GM13977 (cell line): ENCODE data around the gene GPANK1.
"Not testable (repeated sequence)": the region's sequence is repeated elsewhere in the genome, so short reads cannot be mapped to it uniquely, and the experiment has no call there.

Experiments used
- DNase-seq: peaks from one replicate; pipeline ENCODE4 v3.0.0; 2012; ENCODE audit warnings: low spot score
- CTCF ChIP-seq: IDR thresholded peaks from 2 replicates; pipeline ENCODE4 v1.5.1; 2012; ENCODE audit warnings: mild to moderate bottlenecking, control low read depth; ENCODE audit not compliant: insufficient read depth; ENCODE audit errors: extremely low read depth, missing control alignments
- in situ Hi-C: fragments of 300-500 bp; cut with MboI; formaldehyde crosslinking; loops from one replicate; pipeline ENCODE4 v1.12.0; 2022; ENCODE audit warnings: low sequenced_read_pairs, low pct_unique_long_range_greater_than_20kb, mixed read lengths, inconsistent platforms; ENCODE audit not compliant: unreplicated experiment

GPANK1 gene

GRCh38 chr6:31664790-31665500 lies at the start of gene GPANK1:
Gene GPANK1, minus strand, starts transcription at chr6:31664997. Its CDS starts 519 bp downstream, at chr6:31664478.
- no peak for TF ChIP-seq CTCF
- in situ Hi-C loops, result no loop called here
- DNase-seq, result peak; percentile 87

- in situ Hi-C loops, result no loop called here
- no peak for TF ChIP-seq CTCF
- DNase-seq, result no peak
These were observed 49.3 kb upstream of the GPANK1 start for GRCh38 chr6:31713991-31714684.

GRCh38 chr6:31713465-31713864 lies 48.7 kb upstream of the GPANK1 start:
- no peak for DNase-seq
- TF ChIP-seq CTCF, result no peak
- in situ Hi-C loops, result no loop called here

GRCh38 chr6:31712296-31712695 lies 47.5 kb upstream of the GPANK1 start:
- DNase-seq, result no peak
- in situ Hi-C loops, result no loop called here
- no peak for TF ChIP-seq CTCF

- in situ Hi-C loops, result no loop called here
- no peak for TF ChIP-seq CTCF
- DNase-seq, result no peak
These were observed 46.4 kb upstream of the GPANK1 start for GRCh38 chr6:31711233-31711632.

- in situ Hi-C loops, result no loop called here
- TF ChIP-seq CTCF, result no peak
- DNase-seq, result no peak
These were observed 45.9 kb upstream of the GPANK1 start for GRCh38 chr6:31710523-31711219.

GRCh38 chr6:31709157-31709556 lies 44.4 kb upstream of the GPANK1 start:
- in situ Hi-C loops, DNase-seq: not testable (repeated sequence)
